Upper lobe of left lung (tissue), 4 donors: ENCODE measurements around the gene CENPH.

Experiments
- POLR2A ChIP-seq, 4 donors: fragments of 450-650 bp; IDR thresholded peaks; one replicate each; pipeline ENCODE4 v1.5.1; 2016 to 2017; ENCODE audit warnings: antibody characterized with exemption in 4 of 4, mild to moderate bottlenecking in 2 of 4
- TF ChIP-seq, protein P1 (sequence below), 6 experiments: fragments of 450-650 bp in 4 of 6; fragments of 200-600 bp in 2 of 6; sonication (generic) in 2 of 6; IDR thresholded peaks; one replicate each; pipeline ENCODE4 v1.5.1; 2016 to 2019; ENCODE audit warnings: antibody characterized with exemption in 6 of 6

DNA sequence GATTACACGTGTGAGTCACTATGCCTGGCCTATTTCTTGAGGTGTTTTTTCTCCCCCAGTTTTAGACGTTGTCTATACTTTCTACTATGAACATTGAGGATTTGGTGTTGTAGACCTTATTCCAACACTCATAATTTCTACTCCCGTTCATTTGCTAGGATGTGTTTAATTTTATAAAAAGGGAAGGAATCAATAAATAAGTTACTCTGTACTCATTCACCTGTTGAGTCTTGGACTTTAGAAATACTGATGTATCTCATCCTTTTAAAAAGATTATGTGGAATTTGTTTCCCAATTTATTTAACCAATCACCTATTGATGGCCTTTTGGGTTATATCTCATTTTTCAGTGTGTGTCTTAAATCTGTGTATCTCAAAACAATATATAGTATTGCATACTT is 48.5 kb downstream of the CENPH start:
- TF ChIP-seq POLR2A (IDR thresholded peaks at IDR 0.05): no peak
- TF ChIP-seq, protein P1, sequence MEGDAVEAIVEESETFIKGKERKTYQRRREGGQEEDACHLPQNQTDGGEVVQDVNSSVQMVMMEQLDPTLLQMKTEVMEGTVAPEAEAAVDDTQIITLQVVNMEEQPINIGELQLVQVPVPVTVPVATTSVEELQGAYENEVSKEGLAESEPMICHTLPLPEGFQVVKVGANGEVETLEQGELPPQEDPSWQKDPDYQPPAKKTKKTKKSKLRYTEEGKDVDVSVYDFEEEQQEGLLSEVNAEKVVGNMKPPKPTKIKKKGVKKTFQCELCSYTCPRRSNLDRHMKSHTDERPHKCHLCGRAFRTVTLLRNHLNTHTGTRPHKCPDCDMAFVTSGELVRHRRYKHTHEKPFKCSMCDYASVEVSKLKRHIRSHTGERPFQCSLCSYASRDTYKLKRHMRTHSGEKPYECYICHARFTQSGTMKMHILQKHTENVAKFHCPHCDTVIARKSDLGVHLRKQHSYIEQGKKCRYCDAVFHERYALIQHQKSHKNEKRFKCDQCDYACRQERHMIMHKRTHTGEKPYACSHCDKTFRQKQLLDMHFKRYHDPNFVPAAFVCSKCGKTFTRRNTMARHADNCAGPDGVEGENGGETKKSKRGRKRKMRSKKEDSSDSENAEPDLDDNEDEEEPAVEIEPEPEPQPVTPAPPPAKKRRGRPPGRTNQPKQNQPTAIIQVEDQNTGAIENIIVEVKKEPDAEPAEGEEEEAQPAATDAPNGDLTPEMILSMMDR (IDR thresholded peaks at IDR 0.05): no peak
